HepG2 (cell line): ENCODE measurements around the gene CUEDC2. TPM values are rescaled to one million over a fixed set of nuclear protein-coding genes. Genes with fewer than 3 reads are reported as not detected.
A peak's percentile ranks its signal among the peaks of the same experiment; 100 is the strongest.

ENCODE experiments used
- GABPB1 ChIP-seq: IDR thresholded peaks from 2 replicates; pipeline ENCODE4 v1.6.1; 2016; ENCODE audit warnings: mild to moderate bottlenecking, missing genetic modification reagents, moderate library complexity, missing compliant biosample characterization
- HNRNPK ChIP-seq: fragments of 200-400 bp; formaldehyde crosslinking; IDR thresholded peaks from 2 replicates; pipeline ENCODE4 v1.6.1; 2018; ENCODE audit warnings: low read length, low read depth, moderate library complexity, mild to moderate bottlenecking; ENCODE audit not compliant: poor library complexity, severe bottlenecking
- KAT2B ChIP-seq: fragments of 150-350 bp; IDR thresholded peaks from 2 replicates; pipeline ENCODE4 v1.6.1; 2014; ENCODE audit warnings: low read depth, low read length, borderline replicate concordance
- MTF1 ChIP-seq: sonication (generic); formaldehyde crosslinking; IDR thresholded peaks from 2 replicates; pipeline ENCODE4 v1.5.0; 2020; ENCODE audit warnings: missing genetic modification reagents
- REPIN1 ChIP-seq: sonication (generic); formaldehyde crosslinking; IDR thresholded peaks from 2 replicates; pipeline ENCODE4 v1.8.0; 2022; ENCODE audit warnings: missing genetic modification reagents, low read depth, mild to moderate bottlenecking, borderline replicate concordance
- SNAPC2 ChIP-seq: sonication (generic); formaldehyde crosslinking; IDR thresholded peaks from 2 replicates; pipeline ENCODE4 v1.8.1; 2022; ENCODE audit warnings: mild to moderate bottlenecking, missing genetic modification reagents
- TSC22D2 ChIP-seq: sonication (generic); formaldehyde crosslinking; IDR thresholded peaks from 2 replicates; pipeline ENCODE4 v1.5.1; 2020; ENCODE audit warnings: missing genetic modification reagents, mild to moderate bottlenecking, borderline replicate concordance
- ZNF17 ChIP-seq: sonication (generic); formaldehyde crosslinking; IDR thresholded peaks from 2 replicates; pipeline ENCODE4 v1.5.0; 2020; ENCODE audit warnings: mild to moderate bottlenecking, missing genetic modification reagents
- ZNF207 ChIP-seq: fragments of 450-650 bp; IDR thresholded peaks from 2 replicates; pipeline ENCODE4 v1.6.1; 2016; ENCODE audit warnings: antibody characterized with exemption, borderline replicate concordance
- ZNF678 ChIP-seq: sonication (generic); formaldehyde crosslinking; IDR thresholded peaks from 2 replicates; pipeline ENCODE4 v1.4.0; 2020; ENCODE audit warnings: mild to moderate bottlenecking, missing genetic modification reagents
- polyA plus RNA-seq, 8 experiments: library from polyadenylated mRNA; depleted of rRNA in 3 of 8; stranded (reverse) in 7 of 8; unstranded in 1 of 8; fragments of >200 nt; fragmentation: Illumina TruSeq in 4 of 8; extraction: Trizol in 4 of 8; gene quantifications; 2 replicates each; pipeline versions ENCODE4 v1.2.1 to v1.2.3, GENCODE V29; 2011 to 2016; ENCODE audit warnings: low read depth in 4 of 8, missing spikeins in 1 of 8, mixed read lengths in 1 of 8; ENCODE audit not compliant: insufficient read depth in 1 of 8
- total RNA-seq, 5 experiments: library from RNA; depleted of rRNA; stranded (reverse); fragments of >200 nt; fragmentation: Illumina TruSeq; extraction: Trizol; gene quantifications; 2 replicates each; pipeline ENCODE4 v1.2.3, GENCODE V29; 2016; ENCODE audit warnings: low read depth in 1 of 5
- TF ChIP-seq, protein P1 (sequence below): sonication (generic); formaldehyde crosslinking; IDR thresholded peaks from 2 replicates; pipeline ENCODE4 v1.4.0; 2020; ENCODE audit warnings: missing genetic modification reagents
- TF ChIP-seq, protein P2 (sequence below): sonication (generic); formaldehyde crosslinking; IDR thresholded peaks from 2 replicates; pipeline ENCODE4; 2020; ENCODE audit warnings: missing genetic modification reagents, mild to moderate bottlenecking, borderline replicate concordance
- TF ChIP-seq, protein P3 (sequence below): sonication (generic); formaldehyde crosslinking; IDR thresholded peaks from 2 replicates; pipeline ENCODE4 v1.4.0; 2020; ENCODE audit warnings: mild to moderate bottlenecking, missing genetic modification reagents

Gene CUEDC2
- total and polyA plus RNA-seq, 2 of the 13 experiments (the other 11 are each of a cell fraction or from before 2014, with no cell fraction given): 13.1 to 18.4 TPM

GRCh38 chr10:102394079-102394800 lies 38.1 kb downstream of the CUEDC2 start (continued):
- TF ChIP-seq, protein P1, sequence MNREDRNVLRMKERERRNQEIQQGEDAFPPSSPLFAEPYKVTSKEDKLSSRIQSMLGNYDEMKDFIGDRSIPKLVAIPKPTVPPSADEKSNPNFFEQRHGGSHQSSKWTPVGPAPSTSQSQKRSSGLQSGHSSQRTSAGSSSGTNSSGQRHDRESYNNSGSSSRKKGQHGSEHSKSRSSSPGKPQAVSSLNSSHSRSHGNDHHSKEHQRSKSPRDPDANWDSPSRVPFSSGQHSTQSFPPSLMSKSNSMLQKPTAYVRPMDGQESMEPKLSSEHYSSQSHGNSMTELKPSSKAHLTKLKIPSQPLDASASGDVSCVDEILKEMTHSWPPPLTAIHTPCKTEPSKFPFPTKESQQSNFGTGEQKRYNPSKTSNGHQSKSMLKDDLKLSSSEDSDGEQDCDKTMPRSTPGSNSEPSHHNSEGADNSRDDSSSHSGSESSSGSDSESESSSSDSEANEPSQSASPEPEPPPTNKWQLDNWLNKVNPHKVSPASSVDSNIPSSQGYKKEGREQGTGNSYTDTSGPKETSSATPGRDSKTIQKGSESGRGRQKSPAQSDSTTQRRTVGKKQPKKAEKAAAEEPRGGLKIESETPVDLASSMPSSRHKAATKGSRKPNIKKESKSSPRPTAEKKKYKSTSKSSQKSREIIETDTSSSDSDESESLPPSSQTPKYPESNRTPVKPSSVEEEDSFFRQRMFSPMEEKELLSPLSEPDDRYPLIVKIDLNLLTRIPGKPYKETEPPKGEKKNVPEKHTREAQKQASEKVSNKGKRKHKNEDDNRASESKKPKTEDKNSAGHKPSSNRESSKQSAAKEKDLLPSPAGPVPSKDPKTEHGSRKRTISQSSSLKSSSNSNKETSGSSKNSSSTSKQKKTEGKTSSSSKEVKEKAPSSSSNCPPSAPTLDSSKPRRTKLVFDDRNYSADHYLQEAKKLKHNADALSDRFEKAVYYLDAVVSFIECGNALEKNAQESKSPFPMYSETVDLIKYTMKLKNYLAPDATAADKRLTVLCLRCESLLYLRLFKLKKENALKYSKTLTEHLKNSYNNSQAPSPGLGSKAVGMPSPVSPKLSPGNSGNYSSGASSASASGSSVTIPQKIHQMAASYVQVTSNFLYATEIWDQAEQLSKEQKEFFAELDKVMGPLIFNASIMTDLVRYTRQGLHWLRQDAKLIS (CRISPR knock-in tag): no peak
- TF ChIP-seq KAT2B (no peak), ZNF678 (CRISPR knock-in tag) (no peak), HNRNPK (peak; percentile 16), SNAPC2 (CRISPR knock-in tag) (no peak), GABPB1 (CRISPR knock-in tag) (peak; percentile 89), TSC22D2 (CRISPR knock-in tag) (no peak), ZNF207 (no peak), ZNF17 (CRISPR knock-in tag) (0 out of 2 replicates have a peak, but pooled peaks have one; percentile 55), MTF1 (CRISPR knock-in tag) (0 out of 2 replicates have a peak, but pooled peaks have one; percentile 10), REPIN1 (CRISPR knock-in tag) (no peak)
- TF ChIP-seq, protein P2, sequence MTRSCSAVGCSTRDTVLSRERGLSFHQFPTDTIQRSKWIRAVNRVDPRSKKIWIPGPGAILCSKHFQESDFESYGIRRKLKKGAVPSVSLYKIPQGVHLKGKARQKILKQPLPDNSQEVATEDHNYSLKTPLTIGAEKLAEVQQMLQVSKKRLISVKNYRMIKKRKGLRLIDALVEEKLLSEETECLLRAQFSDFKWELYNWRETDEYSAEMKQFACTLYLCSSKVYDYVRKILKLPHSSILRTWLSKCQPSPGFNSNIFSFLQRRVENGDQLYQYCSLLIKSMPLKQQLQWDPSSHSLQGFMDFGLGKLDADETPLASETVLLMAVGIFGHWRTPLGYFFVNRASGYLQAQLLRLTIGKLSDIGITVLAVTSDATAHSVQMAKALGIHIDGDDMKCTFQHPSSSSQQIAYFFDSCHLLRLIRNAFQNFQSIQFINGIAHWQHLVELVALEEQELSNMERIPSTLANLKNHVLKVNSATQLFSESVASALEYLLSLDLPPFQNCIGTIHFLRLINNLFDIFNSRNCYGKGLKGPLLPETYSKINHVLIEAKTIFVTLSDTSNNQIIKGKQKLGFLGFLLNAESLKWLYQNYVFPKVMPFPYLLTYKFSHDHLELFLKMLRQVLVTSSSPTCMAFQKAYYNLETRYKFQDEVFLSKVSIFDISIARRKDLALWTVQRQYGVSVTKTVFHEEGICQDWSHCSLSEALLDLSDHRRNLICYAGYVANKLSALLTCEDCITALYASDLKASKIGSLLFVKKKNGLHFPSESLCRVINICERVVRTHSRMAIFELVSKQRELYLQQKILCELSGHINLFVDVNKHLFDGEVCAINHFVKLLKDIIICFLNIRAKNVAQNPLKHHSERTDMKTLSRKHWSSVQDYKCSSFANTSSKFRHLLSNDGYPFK (CRISPR knock-in tag): peak; percentile 70; the same call in 1 of the 2 replicates
- TF ChIP-seq, protein P3, sequence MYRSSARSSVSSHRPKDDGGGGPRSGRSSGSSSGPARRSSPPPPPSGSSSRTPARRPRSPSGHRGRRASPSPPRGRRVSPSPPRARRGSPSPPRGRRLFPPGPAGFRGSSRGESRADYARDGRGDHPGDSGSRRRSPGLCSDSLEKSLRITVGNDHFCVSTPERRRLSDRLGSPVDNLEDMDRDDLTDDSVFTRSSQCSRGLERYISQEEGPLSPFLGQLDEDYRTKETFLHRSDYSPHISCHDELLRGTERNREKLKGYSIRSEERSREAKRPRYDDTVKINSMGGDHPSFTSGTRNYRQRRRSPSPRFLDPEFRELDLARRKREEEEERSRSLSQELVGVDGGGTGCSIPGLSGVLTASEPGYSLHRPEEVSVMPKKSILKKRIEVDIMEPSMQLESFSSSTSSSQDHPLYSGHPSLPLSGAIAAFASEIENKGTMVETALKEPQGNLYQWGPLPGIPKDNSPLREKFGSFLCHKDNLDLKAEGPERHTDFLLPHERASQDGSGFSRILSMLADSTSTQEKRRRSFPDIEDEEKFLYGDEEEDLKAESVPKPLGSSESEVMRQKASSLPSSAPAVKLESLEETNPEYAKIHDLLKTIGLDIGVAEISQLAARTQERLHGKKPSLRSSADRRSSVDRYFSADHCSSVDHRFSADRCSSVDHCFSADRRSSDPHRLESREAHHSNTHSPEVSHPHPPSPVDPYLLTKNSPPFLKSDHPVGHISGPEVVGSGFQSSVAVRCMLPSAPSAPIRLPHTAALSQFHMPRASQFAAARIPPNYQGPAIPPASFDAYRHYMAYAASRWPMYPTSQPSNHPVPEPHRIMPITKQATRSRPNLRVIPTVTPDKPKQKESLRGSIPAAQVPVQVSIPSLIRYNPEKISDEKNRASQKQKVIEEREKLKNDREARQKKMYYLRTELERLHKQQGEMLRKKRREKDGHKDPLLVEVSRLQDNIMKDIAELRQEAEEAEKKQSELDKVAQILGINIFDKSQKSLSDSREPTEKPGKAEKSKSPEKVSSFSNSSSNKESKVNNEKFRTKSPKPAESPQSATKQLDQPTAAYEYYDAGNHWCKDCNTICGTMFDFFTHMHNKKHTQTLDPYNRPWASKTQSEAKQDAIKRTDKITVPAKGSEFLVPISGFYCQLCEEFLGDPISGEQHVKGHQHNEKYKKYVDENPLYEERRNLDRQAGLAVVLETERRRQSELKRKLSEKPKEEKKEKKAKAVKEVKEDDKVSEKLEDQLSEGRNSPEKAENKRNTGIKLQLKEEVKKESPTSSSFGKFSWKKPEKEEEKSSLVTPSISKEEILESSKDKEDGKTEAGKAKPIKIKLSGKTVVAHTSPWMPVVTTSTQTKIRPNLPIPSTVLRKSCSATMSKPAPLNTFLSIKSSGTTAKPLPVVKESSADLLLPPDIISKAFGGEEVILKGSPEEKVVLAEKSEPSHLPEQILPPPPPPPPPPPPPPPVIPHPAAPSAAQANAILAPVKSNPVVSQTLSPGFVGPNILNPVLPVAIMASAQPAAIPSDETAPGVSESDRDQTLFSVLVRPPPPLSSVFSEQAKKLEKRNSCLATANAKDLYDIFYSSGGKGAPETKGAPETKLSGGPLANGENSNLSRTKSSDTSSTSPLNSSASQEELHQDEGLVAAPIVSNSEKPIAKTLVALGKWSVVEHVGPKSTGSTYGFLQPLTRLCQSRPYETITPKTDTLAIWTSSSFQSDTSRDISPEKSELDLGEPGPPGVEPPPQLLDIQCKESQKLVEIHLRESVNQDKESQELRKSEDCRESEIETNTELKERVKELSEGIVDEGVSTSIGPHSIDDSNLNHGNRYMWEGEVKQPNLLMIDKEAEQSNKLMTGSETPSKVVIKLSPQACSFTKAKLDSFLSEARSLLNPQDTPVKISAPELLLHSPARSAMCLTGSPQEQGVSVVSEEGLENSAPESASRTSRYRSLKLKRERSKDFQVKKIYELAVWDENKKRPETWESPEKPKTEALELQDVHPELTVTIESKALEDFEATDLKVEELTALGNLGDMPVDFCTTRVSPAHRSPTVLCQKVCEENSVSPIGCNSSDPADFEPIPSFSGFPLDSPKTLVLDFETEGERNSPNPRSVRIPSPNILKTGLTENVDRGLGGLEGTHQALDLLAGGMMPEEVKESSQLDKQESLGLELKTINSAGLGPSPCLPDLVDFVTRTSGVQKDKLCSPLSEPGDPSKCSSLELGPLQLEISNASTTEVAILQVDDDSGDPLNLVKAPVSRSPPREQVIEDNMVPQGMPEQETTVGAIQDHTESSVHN (CRISPR knock-in tag): no peak
